NCI-H1436 (cell line): Measurements from ENCODE around the gene SERHL2.
"Not testable (repeated sequence)": the region's sequence is repeated elsewhere in the genome, so short reads cannot be mapped to it uniquely, and the experiment has no call there.

Experiments used
- DNase-seq: peaks from one replicate; lab custom pipeline; 2025; lab: John Stamatoyannopoulos, UW

The SERHL2 gene

DNA sequence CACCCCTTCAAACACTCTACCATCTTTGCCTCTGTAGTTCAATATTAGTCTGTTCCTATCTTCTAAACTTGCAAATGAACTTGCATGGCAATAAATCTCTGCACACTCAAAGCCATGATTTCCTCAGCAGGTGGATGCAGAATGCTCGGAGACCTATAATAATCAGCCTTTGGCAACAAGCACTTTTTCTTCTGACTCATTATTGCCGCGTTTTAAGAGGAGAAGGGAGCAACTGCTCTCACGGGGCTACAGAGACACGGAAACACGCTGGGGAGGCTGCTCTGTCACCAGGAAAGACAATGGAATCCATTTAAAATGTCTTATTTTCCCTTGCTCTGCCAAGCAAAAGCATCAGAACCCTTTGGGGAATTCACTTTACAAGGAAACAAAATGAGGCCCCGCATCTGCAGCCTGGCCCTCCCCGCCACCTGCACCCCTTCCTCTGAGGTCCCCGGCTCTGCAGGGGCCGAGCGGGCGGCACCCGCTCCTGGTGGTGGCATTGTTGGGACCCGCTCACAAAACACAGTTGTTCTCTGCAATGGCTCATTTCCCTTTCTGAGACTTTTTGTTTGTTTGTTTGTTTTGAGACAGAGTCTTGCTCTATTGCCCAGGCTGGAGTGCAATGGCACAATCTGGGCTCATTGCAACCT, 18.5 kb upstream of the SERHL2 start:
- not testable (repeated sequence) for DNase-seq

DNA sequence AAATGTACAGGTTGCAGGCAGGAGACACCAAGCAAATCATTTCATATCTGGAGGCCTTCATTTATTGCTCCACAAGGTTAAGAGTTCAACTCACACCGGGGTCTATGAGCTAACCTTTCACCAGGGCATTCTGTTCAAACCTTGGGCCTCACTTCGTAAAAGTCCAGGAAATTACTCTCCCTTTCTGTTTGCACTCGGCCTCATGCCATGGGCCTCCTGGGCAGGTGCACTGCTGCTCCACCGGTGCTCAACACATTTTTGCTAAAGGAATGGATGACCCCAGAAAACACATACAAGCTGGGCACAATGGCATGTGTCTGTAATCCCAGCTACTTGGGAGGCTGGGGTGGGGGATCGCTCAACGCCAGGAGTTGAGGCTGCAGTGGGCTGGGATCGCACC, 17.6 kb upstream of the SERHL2 start:
- no peak for DNase-seq

DNA sequence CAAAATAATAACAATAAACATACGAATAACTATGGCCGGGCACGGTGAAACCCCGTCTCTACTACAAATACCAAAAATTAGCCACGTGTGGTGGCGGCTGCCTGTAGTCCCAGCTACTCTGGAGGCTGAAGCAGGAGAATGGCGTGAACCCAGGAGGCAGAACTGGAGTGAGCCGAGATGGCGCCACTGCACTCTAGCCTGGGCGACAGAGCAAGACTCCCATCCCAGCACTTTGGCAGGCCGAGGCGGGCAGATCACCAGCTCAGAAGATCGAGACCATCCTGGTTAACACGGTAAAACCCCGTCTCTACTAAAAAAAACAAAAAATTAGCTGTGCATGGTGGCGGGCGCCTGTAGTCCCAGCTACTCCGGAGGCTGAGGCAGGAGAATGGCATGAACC, 17.1 kb upstream of the SERHL2 start:
- DNase-seq: not testable (repeated sequence)

DNA sequence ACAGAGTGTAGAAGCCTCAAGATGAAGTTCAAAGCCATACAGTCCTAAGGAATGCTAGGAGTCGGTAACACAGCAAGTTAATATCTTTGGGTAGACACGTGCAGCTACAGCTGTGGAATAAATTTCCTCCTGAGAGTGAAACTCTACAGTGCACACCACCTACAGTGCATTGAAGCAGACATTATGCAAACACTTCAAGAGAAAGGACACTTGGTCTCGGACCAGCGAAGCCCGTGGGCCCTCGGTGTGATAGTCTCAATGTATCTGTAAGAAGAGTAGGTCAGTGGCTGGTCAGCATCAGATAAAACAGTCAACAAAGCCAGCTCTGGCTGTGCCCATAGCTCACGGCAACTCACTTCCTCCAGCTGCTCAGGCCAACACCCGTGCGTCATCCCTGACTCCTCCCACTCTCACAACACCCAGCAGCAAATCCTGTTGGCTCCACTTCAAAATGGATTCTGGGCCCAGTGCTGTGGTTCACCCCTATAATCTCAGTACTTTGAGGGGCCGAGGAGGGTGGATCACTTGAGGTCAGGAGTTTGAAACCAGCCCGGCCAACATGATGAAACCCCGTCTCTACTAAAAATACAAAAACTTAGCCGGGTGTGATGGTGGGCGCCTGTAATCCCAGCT, 16.4 kb upstream of the SERHL2 start:
- not testable (repeated sequence) for DNase-seq

DNA sequence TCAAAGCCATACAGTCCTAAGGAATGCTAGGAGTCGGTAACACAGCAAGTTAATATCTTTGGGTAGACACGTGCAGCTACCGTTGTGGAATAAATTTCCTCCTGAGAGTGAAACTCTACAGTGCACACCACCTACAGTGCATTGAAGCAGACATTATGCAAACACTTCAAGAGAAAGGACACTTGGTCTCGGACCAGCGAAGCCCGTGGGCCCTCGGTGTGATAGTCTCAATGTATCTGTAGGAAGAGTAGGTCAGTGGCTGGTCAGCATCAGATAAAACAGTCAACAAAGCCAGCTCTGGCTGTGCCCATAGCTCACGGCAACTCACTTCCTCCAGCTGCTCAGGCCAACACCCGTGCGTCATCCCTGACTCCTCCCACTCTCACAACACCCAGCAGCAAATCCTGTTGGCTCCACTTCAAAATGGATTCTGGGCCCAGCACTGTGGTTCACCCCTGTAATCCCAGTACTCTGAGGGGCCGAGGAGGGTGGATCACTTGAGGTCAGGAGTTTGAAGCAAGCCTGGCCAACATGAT, 14.5 kb upstream of the SERHL2 start:
- DNase-seq: not testable (repeated sequence)

DNA sequence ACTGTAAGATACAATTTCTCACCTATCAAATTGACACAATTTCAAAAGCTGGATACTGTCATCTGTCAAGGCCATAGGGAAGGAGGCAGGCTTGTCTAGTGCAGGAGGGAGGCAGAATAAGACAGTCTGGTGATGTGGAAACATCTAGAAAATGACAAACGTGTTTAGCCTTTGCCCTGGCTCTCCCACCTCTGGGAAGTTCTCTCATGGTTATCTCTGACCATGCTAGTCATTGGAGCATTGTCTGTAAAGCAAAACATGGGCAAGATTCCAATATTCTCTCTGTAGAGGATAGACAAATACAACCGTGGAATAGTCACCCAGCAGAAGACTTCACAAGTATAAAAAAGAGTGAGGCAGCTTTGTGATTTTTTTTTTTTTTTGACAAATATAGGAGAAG, 9.1 kb upstream of the SERHL2 start:
- DNase-seq: no peak

DNA sequence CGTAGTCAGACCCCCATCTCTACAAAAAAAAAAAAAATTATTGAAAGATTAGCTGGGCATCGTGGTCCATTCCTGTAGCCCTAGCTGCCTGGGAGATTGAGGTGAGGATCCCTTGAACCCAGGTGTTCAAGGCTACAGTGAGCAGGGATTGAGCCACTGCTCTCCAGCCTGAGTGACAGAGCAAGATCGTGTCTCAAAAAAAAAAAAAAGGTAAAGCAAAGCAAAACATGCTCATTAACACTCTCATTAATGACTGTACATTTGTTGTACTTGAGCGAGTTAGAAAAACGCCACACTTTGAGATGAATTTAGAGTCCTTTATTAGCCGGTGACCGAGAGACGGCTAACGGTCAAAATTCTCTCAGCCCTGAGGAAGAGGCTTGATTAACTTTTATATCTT, 6.2 kb upstream of the SERHL2 start:
- DNase-seq: no peak

DNA sequence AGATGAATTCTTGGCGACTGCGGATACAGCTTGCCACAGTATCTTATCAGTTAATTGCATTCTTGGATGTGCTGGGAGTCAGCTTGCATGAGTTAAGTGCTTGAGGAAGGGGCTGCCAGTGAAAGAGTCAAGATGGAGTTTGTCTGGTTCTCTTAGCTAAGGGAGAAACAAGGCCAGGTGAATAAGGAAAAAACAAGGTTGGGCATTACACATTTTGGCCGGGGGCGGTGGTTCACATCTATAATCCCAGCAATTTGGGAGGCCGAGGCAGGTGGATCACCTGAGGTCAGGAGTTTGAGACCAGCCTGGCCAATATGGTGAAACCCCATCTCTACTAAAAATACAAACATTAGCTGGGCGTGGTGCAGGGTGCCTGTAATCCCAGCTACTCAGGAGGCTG, 5.6 kb upstream of the SERHL2 start:
- DNase-seq: not testable (repeated sequence)

DNA sequence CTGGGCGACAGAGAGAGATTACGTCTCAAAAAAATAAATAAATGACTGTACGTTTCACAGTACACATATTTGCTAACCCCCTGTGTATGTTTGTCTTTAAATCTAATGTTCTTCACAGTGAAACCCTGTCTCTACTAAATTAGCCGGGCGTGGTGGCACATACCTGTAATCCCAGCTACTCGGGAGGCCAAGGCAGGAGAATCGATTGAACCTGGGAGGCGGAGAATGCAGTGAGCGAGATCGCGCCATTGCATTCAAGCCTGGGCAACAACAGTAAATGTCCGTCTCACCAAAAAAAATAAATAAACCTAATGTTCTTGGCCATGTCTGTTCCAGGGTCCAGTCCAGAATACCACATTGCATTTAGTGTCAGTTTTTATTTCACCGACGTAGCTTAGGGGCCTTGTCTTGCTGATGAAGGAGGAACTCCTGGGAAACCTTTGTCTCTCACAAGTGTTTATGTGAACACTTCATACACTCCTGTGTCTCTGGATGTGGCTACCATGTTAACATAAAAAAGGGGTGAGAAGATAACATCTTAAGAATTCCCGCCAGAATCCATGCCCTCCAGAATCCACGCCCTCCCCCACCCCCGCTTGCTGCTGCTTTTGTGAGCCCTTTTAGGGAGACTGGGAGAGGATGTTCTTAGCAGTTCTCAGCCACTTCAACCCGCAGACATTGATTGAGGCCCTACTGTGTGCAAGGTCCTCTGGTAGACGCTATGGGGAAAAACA, 5.0 kb upstream of the SERHL2 start:
- DNase-seq: no peak

DNA sequence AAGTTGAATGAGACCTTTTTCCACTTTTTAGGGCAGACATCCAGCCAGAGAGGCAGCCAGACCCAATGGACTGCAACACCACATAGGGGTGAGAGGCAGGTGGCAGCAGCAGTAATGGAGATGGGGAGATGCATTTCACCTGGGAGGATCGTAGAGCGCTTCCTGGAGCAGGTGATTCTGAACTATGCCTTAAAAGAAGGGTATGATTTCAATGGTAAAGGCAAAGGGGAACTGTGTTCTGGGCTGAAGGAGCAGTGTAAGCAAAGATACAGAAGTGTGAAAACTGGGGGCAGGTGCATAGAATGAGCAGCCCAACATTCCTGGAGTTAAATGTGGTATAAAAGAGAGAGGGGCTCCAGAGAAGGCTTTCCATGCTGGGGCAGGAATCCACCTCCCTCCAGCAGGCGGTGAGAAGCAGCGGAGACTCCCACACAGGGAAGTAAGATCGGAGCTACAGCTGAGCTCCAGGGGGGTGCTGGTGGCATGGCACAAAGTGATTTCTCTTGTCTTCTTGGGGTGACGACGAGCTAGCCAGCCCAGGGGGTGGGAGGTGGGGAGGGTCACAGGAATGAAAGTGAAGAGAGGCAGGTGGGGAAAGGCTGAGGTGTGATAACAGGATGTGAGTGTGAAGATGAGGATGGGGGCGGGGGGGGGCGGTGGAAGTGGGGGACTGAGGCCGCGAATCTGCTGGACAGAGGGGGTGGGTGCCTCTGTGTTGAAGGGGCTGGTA, 4.3 kb upstream of the SERHL2 start:
- no peak for DNase-seq

DNA sequence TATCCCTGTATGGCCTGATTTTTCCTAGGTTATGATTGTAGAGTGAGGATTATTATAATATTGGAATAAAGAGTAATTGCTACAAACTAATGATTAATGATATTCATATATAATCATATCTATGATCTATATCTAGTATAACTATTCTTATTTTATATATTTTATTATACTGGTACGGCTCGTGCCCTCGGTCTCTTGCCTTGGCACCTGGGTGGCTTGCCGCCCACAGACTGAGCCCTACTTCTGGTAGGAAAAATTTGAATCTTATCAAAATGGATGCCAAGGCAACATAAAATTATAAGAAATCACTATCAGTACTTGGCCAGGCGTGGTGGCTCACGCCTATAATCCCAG, 1.5 kb upstream of the SERHL2 start:
- DNase-seq: not testable (repeated sequence)

DNA sequence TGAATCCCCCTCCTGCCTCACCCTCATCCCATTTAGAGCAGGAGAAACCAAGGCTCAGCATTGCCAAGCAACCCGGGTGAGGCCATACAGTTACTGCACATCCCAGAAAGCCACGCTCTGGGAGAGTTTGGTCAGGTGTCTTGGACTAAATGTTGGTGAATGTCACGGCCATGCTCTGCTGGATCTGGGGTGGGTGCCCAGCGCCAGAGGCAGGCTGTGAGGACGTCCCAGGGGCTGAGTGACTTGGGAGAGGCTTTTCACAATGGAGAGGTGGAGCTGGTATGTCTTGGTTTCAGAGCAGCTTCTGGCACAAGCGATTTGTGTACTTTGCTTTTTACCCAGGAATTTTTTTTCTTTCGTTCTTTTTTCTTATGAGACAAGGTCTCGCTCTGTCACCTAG, 6.6 kb downstream of the SERHL2 start:
- no peak for DNase-seq

DNA sequence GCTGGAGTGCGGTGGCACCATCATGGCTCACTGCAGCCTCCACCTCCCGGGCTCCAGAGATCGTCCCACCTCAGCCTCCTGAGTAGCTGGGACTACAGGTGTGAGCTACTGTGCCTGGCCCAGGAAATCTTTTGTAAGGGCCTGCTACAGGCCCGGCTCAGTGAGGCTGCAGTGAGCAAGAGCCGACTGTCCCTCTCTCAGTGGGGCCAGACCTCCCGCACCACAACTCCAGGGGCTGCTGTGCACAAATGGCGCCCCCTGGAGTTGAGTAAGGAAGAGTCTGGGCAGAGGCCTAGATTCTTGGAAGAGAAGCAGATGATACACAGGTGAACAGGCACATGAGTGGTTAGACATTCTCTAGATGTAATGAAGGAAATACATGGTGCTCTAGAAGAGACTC, 7.0 kb downstream of the SERHL2 start:
- DNase-seq: no peak

DNA sequence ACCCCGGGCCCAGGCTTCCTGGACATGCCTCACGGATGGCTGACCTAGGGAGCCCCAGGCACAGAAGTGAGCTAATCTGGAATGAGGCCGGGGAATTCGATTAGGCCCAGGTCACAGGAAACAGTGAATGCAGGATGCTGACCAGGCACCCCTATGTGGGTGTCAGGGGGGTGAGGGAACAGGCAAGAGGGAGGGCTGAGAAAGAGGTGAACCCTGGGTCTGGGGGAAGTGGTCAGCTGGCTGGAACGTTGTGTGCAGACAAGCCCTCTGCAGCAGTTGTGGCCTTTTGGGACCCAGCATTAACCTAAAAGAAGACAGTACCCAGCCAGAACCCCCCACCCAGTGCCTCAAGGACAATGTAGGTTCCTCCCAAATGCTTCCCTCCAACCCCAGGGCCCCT, 8.1 kb downstream of the SERHL2 start:
- no peak for DNase-seq

DNA sequence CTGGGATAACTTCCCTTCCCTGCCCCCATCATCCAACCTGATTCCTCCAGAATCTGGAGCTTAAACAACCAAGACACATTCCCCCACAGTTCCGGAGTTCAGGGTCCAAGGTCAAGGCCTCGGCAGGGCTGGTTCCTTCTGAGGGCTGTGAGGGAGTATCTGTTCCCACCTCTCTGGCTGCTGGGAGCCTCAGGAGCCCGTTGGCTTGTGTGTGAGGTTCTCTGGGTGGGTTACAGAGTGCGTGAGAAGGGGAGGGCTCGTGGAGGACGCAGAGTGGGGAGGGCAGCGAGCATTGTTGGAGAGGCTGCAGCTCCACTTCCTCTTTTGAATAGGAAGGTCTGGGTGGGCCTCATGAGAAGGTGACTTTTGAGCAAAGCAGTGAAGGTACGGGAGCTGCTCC, 8.5 kb downstream of the SERHL2 start:
- DNase-seq: no peak

DNA sequence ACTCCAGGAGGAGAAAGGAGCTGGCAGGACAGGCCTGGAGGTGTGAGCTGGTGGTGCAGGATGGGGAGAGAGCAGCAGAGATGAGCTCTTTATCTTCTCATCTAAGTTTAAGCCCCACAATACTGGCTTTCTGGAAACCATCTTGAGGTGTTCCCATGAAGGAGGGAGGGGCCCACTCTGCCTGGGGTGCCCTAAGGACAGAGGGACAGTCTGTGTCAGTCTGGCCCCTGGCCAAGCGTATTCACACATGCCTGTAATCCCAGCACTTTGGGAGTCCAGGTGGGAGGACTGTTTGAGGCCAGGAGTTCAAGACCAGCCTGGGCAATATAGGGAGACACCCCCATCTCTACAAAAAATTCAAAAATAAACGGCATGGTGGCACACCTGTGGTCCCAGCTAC, 8.9 kb downstream of the SERHL2 start:
- no peak for DNase-seq

DNA sequence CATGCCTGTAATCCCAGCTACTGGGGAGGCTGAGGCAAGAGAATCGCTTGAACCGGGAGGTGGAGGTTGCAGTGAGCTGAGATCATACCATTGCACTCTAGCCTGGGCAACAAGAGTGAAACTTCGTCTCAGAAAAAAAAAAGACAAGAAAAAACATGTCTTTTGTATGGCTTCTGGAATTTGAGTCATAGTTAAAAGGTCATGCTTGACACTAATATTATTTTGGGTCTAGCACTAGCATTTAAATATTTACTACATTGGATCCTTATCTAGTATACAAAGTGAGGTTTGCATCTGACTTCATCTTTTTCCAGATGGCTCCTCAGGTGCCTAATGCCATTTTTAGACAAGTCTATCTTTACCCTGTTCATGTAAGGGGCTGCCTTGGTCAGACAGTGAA, 10.2 kb downstream of the SERHL2 start:
- DNase-seq: not testable (repeated sequence)

DNA sequence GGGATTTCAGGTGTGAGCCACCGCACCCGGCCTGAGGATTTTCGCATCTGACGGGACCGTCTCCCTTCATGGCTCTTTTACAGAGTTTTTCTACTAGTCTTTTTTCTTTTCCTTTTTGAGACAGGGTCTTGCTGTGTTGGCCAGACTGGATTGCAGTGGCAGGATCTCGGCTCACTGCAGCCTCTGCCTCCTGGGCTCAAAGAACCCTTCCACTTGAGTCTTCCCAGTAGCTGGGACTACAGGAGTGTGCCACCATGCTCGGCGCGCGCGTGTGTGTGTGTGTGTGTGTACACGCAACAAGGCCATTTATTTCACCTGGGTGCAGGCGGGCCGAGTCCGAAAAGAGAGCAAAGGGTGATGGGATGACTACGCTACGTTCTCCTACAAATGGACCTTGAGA, 10.9 kb downstream of the SERHL2 start:
- no peak for DNase-seq

DNA sequence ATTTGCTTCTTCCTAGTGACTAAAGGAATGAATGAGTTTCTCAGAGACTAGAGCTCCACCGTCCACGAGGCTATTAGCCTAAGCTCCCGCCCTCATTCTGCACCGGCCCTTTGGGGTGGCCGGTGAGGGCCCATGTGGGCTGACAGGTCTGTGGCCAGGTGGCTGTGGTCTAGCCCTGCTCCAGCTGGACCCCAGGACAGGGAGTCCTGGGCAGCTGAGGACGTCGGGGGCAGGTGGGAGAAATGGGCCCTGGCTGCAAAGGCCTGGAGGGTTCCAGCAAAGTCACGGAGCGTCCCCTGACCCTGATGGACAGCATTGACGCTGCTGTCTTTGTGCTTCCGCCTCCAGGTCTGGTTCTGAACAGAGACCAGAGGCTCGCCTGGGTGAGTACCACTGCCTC, 12.2 kb downstream of the SERHL2 start:
- no peak for DNase-seq

DNA sequence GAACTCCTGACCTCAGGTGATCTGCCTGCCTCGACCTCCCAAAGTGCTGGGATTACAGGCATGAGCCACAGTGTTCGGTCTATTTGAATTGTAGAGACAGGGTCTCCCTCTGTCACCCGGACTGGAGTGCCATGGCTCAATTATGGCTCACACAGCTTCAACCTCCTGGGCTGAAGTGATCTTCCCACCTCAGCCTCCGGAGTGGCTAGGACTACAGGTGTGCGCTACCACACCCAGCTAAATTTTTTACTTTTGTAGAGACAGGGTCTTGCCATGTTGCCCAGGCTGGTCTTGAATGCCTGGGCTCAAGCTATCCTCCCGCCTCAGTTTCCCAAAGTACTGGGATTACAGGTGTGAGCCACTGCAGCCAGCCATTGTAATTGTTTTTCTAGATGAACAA, 14.2 kb downstream of the SERHL2 start:
- DNase-seq: not testable (repeated sequence)

DNA sequence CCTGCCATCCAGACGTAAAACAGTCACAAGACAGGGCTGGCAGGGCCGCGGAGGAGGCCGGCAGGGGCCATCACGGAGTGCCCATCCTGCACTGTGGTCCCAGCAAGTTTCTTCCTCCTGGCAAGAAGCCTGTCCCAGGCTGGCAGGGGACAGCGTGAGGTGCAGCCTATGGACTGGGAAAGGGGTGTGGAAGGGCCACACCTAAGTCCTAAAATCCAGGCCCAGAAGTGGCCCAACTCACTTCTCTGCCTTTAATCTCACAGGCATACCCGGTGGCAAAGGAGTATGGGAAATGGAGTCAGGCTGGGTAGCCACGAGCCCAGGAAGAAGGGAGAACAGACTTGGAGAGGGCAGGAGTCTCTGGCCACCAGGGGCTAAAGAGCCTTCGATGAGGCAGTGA, 16.8 kb downstream of the SERHL2 start:
- DNase-seq: not testable (repeated sequence)

DNA sequence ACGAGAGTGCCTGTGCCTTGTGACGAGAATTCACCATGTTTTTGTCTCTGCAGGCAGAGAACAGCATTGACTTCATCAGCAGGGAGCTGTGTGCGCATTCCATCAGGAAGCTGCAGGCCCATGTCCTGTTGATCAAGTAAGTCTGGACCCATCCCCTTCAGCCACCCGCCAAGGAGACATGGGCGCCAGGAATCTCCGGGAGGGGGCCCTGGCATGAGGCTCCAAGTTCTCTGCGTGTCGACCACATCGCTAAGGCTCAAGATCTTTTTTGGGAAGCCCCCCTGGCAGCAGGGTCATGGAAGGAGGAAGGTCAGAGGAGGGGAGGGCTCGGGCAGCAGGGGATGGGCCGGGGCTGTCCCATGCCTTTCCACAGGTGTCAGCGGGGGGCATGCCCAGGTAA, 17.3 kb downstream of the SERHL2 start:
- not testable (repeated sequence) for DNase-seq

DNA sequence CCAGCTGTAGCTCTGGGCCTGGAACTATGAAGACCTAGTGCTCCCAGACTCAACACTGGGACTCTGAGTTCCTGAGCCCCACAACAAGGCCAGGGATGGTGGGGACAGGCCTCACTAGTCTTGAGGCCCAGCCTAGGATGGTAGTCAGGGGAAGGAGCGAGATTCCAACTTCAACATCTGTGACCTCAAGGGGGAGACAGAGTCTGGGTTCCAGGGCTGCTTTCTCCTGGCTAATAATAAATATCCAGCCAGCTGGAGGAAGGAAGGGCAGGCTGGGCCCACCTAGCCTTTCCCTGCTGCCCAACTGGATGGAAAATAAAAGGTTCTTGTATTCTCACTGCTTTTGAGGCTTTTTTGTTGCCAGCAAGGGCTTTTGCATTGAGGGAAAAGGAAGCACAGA, 20.3 kb downstream of the SERHL2 start:
- not testable (repeated sequence) for DNase-seq
